Stimulated activated CD4-positive, alpha-beta T cell treated with anti-CD3 and anti-CD28 coated beads, Interleukin-15, amount 100 ng/mL, for 1 hour (primary cell): Measurements from ENCODE around the gene AQP9.

Experiments used
- DNase-seq, 2 donors: peaks; one replicate each; pipeline ENCODE4 v3.0.0-alpha.2; 2020; ENCODE audit warnings: low read depth in 1 of 2, low spot score in 1 of 2

The AQP9 gene

GRCh38 chr15:58223432-58223831, 85.3 kb downstream of the AQP9 start:
- no peak for DNase-seq

- no peak for DNase-seq
These were observed 85.9 kb downstream of the AQP9 start for GRCh38 chr15:58224068-58224467.

GRCh38 chr15:58227706-58228543, 89.7 kb downstream of the AQP9 start:
- peak; percentile 33 to 57 for DNase-seq

GRCh38 chr15:58228718-58229117, 90.5 kb downstream of the AQP9 start:
- DNase-seq = no peak

- no peak for DNase-seq
These were observed 91.2 kb downstream of the AQP9 start for GRCh38 chr15:58229297-58229768.

GRCh38 chr15:58232281-58233065, 94.3 kb downstream of the AQP9 start:
- DNase-seq = no peak

- DNase-seq = no peak
These were observed 95.2 kb downstream of the AQP9 start for GRCh38 chr15:58233341-58233740.
